GM23338 (cell line): ENCODE data around the gene THSD7A. TPM values are rescaled to one million over a fixed set of nuclear protein-coding genes. Genes with fewer than 3 reads are reported as not detected.

ENCODE experiments used
- ATAC-seq: fragments of 200-7000 bp; cut with Tn5 transposase; 3 replicates; pipeline ENCODE4 v1.9.1; 2020
- DNase-seq: peaks from one replicate; pipeline ENCODE4 v3.0.0-alpha.2; 2015; ENCODE audit warnings: low spot score
- H2AFZ ChIP-seq: fragments of 200-600 bp; sonication (generic); 2 replicates; pipeline ENCODE4 v1.8.0; 2016; ENCODE audit warnings: antibody characterized with exemption, mild to moderate bottlenecking, moderate library complexity
- H3F3A ChIP-seq: fragments of 200-600 bp; sonication (generic); replicated peaks from 2 replicates; pipeline ENCODE4 v1.8.0; 2017; ENCODE audit warnings: antibody characterized with exemption, mixed run types, low read depth
- H3K27ac ChIP-seq: fragments of 200-600 bp; sonication (generic); 2 replicates; pipeline ENCODE4 v1.6.1; 2016; ENCODE audit warnings: low read depth
- H3K27me3 ChIP-seq: fragments of 200-600 bp; sonication (generic); 2 replicates; pipeline ENCODE4 v1.8.0; 2016; ENCODE audit warnings: mild to moderate bottlenecking, mixed run types, moderate library complexity; ENCODE audit not compliant: insufficient read depth
- H3K36me3 ChIP-seq: fragments of 200-600 bp; sonication (generic); 2 replicates; pipeline ENCODE4 v1.8.0; 2016; ENCODE audit warnings: mild to moderate bottlenecking; ENCODE audit not compliant: insufficient read depth
- H3K4me1 ChIP-seq: fragments of 200-600 bp; sonication (generic); 2 replicates; pipeline ENCODE4 v1.8.0; 2016; ENCODE audit warnings: mild to moderate bottlenecking, moderate library complexity; ENCODE audit not compliant: insufficient read depth
- H3K4me2 ChIP-seq: fragments of 200-600 bp; sonication (generic); 2 replicates; pipeline ENCODE4 v1.7.1; 2017; ENCODE audit warnings: mixed run types
- H3K4me3 ChIP-seq: fragments of 200-600 bp; sonication (generic); 2 replicates; pipeline ENCODE4 v1.6.1; 2016; ENCODE audit warnings: mixed run types
- H3K79me2 ChIP-seq: fragments of 200-600 bp; sonication (generic); replicated peaks from 2 replicates; pipeline ENCODE4 v1.8.0; 2017; ENCODE audit warnings: mild to moderate bottlenecking; ENCODE audit not compliant: insufficient read depth
- H3K9me2 ChIP-seq: fragments of 200-600 bp; sonication (generic); 2 replicates; pipeline ENCODE4 v1.8.0; 2017; ENCODE audit not compliant: insufficient read depth
- H4K20me1 ChIP-seq: fragments of 200-600 bp; sonication (generic); replicated peaks from 2 replicates; pipeline ENCODE4 v1.8.0; 2017; ENCODE audit warnings: mild to moderate bottlenecking; ENCODE audit not compliant: insufficient read depth
- H3K27ac Mint-ChIP-seq: 2 replicates; pipeline ENCODE4 v1.8.0; 2020; ENCODE audit warnings: inconsistent platforms, mild to moderate bottlenecking, moderate library complexity, mixed read lengths
- H3K27me3 Mint-ChIP-seq: 3 replicates; pipeline ENCODE4 v1.8.0; 2022; ENCODE audit warnings: low read depth, mild to moderate bottlenecking, moderate library complexity, mixed read lengths, inconsistent platforms; ENCODE audit not compliant: insufficient read depth, poor library complexity
- H3K36me3 Mint-ChIP-seq: 3 replicates; pipeline ENCODE4 v1.8.0; 2021; ENCODE audit warnings: low read depth, mild to moderate bottlenecking, inconsistent platforms, moderate library complexity, mixed read lengths
- H3K4me1 Mint-ChIP-seq: 3 replicates; pipeline ENCODE4 v1.8.0; 2020; ENCODE audit warnings: mild to moderate bottlenecking, inconsistent platforms, mixed read lengths
- H3K4me3 Mint-ChIP-seq: 3 replicates; pipeline ENCODE4 v1.8.0; 2021; ENCODE audit warnings: moderate library complexity, mild to moderate bottlenecking, inconsistent platforms, mixed read lengths
- H3K9me3 Mint-ChIP-seq: 3 replicates; pipeline ENCODE4 v1.8.0; 2020; ENCODE audit warnings: moderate library complexity, mild to moderate bottlenecking, inconsistent platforms, mixed read lengths
- EZH2 ChIP-seq: fragments of 200-600 bp; sonication (generic); IDR thresholded peaks from one replicate; pipeline ENCODE4 v1.8.0; 2017; ENCODE audit warnings: antibody characterized with exemption, mild to moderate bottlenecking, low read depth; ENCODE audit not compliant: unreplicated experiment
- EZH2phosphoT487 ChIP-seq: fragments of 200-600 bp; sonication (generic); IDR thresholded peaks from one replicate; pipeline ENCODE4 v1.8.1; 2018; ENCODE audit warnings: antibody characterized with exemption; ENCODE audit not compliant: unreplicated experiment
- JUNB ChIP-seq: IDR thresholded peaks from one replicate; pipeline ENCODE4 v1.6.1; 2016; ENCODE audit warnings: antibody characterized with exemption; ENCODE audit not compliant: unreplicated experiment
- POLR2AphosphoS5 ChIP-seq: IDR thresholded peaks from 2 replicates; pipeline ENCODE4 v1.6.1; 2016; ENCODE audit warnings: antibody characterized with exemption, low read depth
- STAT1 ChIP-seq: IDR thresholded peaks from one replicate; pipeline ENCODE4 v1.6.1; 2016; ENCODE audit warnings: antibody characterized with exemption; ENCODE audit not compliant: unreplicated experiment
- ZNF114 ChIP-seq: fragments of 250-450 bp; sonication (Bioruptor Pico); IDR thresholded peaks from 2 replicates; pipeline ENCODE4 v1.5.0; 2020; ENCODE audit warnings: mild to moderate bottlenecking, moderate library complexity
- polyA plus RNA-seq: library from polyadenylated mRNA; unstranded; fragments of >200 nt; fragmentation: Nextera tagmentation; extraction: Ambion mirVana; gene quantifications from 2 replicates; pipeline ENCODE4 v1.2.1, GENCODE V29; 2016
- total RNA-seq: library from RNA; depleted of rRNA; stranded (reverse); fragments of >200 nt; shearing (Covaris generic); gene quantifications from 2 replicates; pipeline ENCODE4 v1.2.3, GENCODE V29; 2014
- TF ChIP-seq, protein P1 (sequence below), 2 experiments: fragments of 200-600 bp in 1 of 2; sonication (generic) in 1 of 2; conservative IDR thresholded peaks; 2 replicates each; pipeline versions ENCODE4 v1.5.1 to v1.6.1; 2016 to 2017; ENCODE audit warnings: antibody characterized with exemption in 2 of 2, low read depth in 2 of 2, mild to moderate bottlenecking in 2 of 2, moderate library complexity in 1 of 2
- TF ChIP-seq, protein P2 (sequence below): fragments of 250-450 bp; sonication (Bioruptor Pico); IDR thresholded peaks from 2 replicates; pipeline ENCODE4 v1.5.0; 2020; ENCODE audit warnings: mild to moderate bottlenecking, moderate library complexity
- TF ChIP-seq, protein P3 (sequence below): IDR thresholded peaks from 2 replicates; pipeline ENCODE4 v1.6.1; 2016; ENCODE audit warnings: antibody characterized with exemption

The THSD7A gene
- total and polyA plus RNA-seq, 2 experiments from 2014 or later, result 1.3 to 2.1 TPM

DNA sequence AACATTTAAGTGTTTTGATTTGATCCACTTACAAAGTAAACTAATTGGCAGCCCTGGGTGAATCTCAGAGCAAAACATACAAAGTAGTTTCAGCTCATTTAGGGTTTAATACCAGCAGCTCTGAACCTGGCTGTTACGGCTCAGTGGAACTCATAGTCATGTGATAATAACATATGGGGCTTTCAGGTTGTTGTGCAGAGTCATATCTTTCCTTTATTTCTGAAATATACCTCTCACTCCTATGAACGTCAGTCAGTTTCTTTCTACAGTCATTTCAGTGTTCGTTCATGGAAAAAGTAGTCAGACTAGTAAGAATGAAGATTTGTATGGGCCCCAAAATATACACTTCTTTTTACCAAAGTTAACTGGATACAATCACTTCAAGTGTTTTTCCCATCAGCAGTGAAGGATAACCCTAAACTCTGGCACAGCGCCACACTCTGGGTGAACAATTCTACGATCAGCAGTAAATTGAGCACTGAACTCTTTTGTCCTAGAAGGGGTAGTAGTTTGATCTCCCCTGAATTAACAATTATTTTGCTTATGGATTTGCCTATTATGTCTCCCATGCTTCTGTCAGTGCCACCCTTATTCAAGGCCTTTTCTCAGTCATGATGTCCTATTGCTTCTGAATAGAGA is 218.6 kb downstream of the THSD7A start:
- DNase-seq (peak; percentile 42), ATAC-seq (peak; percentile 76)
- no peaks in the 10 kb centered on the region for H3K27me3 ChIP-seq
- H3K9me2 ChIP-seq, result no peaks in the 10 kb centered on the region
- Mint-ChIP-seq H3K36me3 (no peaks in the 10 kb centered on the region), H3K4me1 (peaks cover 36% of the 10 kb centered on the region), H3K4me3 (no peak overlapping the region), H3K9me3 (no peaks in the 10 kb centered on the region), H3K27me3 (no peaks in the 10 kb centered on the region), H3K27ac (peak overlapping the region; percentile 27; the same call in 1 of the 2 replicates)
- no peak for TF ChIP-seq EZH2
- TF ChIP-seq, protein P1, sequence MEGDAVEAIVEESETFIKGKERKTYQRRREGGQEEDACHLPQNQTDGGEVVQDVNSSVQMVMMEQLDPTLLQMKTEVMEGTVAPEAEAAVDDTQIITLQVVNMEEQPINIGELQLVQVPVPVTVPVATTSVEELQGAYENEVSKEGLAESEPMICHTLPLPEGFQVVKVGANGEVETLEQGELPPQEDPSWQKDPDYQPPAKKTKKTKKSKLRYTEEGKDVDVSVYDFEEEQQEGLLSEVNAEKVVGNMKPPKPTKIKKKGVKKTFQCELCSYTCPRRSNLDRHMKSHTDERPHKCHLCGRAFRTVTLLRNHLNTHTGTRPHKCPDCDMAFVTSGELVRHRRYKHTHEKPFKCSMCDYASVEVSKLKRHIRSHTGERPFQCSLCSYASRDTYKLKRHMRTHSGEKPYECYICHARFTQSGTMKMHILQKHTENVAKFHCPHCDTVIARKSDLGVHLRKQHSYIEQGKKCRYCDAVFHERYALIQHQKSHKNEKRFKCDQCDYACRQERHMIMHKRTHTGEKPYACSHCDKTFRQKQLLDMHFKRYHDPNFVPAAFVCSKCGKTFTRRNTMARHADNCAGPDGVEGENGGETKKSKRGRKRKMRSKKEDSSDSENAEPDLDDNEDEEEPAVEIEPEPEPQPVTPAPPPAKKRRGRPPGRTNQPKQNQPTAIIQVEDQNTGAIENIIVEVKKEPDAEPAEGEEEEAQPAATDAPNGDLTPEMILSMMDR (conservative IDR thresholded peaks at IDR 0.05; ENCODE audit: low read depth in 2 of 2), result peak; percentile 60 to 67
- no peaks in the 10 kb centered on the region for H3K79me2 ChIP-seq
- no peaks in the 10 kb centered on the region for H4K20me1 ChIP-seq
- H3K27ac ChIP-seq, result no peak overlapping the region
- no peaks in the 10 kb centered on the region for H3K36me3 ChIP-seq
- H3K4me1 ChIP-seq, result peaks cover 18% of the 10 kb centered on the region
- H3F3A ChIP-seq, result no peaks in the 10 kb centered on the region
- H3K4me2 ChIP-seq, result peak overlapping the region; percentile 12; the same call in 1 of the 2 replicates
- H2AFZ ChIP-seq, result no peak overlapping the region; the same call in 1 of the 2 replicates
- no peak overlapping the region for H3K4me3 ChIP-seq

DNA sequence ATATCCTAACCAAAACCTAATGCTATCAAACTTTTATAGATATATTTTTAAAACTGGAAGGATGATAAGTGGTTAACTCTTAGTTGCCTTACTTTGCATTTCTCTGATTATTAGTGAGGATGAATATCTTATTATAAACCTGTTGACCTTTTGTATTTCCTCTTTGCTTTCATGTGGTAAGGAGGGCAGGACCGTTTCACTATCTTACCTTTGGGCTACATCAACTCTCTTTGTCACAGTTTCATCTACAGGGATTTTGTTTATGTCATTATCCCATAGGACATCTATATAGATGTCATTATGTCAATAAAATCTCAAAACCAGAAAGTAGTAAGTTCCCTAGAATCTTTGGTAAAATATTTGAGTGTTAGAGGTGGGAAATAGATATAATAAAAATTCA is 219.3 kb downstream of the THSD7A start:
- DNase-seq, result no peak
- H3K27ac Mint-ChIP-seq, result no peak overlapping the region
- no peaks in the 10 kb centered on the region for H3K27me3 Mint-ChIP-seq
- TF ChIP-seq STAT1, result no peak
- TF ChIP-seq ZNF114, result no peak
- no peak for TF ChIP-seq POLR2AphosphoS5
- TF ChIP-seq, protein P2, sequence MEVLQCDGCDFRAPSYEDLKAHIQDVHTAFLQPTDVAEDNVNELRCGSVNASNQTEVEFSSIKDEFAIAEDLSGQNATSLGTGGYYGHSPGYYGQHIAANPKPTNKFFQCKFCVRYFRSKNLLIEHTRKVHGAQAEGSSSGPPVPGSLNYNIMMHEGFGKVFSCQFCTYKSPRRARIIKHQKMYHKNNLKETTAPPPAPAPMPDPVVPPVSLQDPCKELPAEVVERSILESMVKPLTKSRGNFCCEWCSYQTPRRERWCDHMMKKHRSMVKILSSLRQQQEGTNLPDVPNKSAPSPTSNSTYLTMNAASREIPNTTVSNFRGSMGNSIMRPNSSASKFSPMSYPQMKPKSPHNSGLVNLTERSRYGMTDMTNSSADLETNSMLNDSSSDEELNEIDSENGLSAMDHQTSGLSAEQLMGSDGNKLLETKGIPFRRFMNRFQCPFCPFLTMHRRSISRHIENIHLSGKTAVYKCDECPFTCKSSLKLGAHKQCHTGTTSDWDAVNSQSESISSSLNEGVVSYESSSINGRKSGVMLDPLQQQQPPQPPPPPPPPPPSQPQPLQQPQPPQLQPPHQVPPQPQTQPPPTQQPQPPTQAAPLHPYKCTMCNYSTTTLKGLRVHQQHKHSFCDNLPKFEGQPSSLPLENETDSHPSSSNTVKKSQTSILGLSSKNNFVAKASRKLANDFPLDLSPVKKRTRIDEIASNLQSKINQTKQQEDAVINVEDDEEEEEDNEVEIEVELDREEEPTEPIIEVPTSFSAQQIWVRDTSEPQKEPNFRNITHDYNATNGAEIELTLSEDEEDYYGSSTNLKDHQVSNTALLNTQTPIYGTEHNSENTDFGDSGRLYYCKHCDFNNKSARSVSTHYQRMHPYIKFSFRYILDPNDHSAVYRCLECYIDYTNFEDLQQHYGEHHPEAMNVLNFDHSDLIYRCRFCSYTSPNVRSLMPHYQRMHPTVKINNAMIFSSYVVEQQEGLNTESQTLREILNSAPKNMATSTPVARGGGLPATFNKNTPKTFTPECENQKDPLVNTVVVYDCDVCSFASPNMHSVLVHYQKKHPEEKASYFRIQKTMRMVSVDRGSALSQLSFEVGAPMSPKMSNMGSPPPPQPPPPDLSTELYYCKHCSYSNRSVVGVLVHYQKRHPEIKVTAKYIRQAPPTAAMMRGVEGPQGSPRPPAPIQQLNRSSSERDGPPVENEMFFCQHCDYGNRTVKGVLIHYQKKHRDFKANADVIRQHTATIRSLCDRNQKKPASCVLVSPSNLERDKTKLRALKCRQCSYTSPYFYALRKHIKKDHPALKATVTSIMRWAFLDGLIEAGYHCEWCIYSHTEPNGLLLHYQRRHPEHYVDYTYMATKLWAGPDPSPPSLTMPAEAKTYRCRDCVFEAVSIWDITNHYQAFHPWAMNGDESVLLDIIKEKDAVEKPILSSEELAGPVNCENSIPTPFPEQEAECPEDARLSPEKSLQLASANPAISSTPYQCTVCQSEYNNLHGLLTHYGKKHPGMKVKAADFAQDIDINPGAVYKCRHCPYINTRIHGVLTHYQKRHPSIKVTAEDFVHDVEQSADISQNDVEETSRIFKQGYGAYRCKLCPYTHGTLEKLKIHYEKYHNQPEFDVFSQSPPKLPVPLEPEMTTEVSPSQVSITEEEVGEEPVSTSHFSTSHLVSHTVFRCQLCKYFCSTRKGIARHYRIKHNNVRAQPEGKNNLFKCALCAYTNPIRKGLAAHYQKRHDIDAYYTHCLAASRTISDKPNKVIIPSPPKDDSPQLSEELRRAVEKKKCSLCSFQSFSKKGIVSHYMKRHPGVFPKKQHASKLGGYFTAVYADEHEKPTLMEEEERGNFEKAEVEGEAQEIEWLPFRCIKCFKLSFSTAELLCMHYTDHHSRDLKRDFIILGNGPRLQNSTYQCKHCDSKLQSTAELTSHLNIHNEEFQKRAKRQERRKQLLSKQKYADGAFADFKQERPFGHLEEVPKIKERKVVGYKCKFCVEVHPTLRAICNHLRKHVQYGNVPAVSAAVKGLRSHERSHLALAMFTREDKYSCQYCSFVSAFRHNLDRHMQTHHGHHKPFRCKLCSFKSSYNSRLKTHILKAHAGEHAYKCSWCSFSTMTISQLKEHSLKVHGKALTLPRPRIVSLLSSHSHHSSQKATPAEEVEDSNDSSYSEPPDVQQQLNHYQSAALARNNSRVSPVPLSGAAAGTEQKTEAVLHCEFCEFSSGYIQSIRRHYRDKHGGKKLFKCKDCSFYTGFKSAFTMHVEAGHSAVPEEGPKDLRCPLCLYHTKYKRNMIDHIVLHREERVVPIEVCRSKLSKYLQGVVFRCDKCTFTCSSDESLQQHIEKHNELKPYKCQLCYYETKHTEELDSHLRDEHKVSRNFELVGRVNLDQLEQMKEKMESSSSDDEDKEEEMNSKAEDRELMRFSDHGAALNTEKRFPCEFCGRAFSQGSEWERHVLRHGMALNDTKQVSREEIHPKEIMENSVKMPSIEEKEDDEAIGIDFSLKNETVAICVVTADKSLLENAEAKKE, result no peak
- no peak for TF ChIP-seq EZH2phosphoT487
- TF ChIP-seq, protein P3, sequence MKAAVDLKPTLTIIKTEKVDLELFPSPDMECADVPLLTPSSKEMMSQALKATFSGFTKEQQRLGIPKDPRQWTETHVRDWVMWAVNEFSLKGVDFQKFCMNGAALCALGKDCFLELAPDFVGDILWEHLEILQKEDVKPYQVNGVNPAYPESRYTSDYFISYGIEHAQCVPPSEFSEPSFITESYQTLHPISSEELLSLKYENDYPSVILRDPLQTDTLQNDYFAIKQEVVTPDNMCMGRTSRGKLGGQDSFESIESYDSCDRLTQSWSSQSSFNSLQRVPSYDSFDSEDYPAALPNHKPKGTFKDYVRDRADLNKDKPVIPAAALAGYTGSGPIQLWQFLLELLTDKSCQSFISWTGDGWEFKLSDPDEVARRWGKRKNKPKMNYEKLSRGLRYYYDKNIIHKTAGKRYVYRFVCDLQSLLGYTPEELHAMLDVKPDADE, result no peak
- TF ChIP-seq JUNB, result no peak

More for the DNA sequence above, 219.3 kb downstream of the THSD7A start:
- Histone ChIP-seq H3K27ac (no peak overlapping the region), H3K9me2 (no peaks in the 10 kb centered on the region), H3F3A (no peaks in the 10 kb centered on the region), H3K36me3 (no peaks in the 10 kb centered on the region), H3K4me3 (no peak overlapping the region), H2AFZ (no peak overlapping the region), H3K4me2 (no peak overlapping the region), H3K4me1 (peaks cover 18% of the 10 kb centered on the region), H4K20me1 (no peaks in the 10 kb centered on the region), H3K27me3 (no peaks in the 10 kb centered on the region), H3K79me2 (no peaks in the 10 kb centered on the region)
- Mint-ChIP-seq H3K9me3 (no peaks in the 10 kb centered on the region), H3K4me3 (no peak overlapping the region), H3K4me1 (peaks cover 36% of the 10 kb centered on the region), H3K36me3 (no peaks in the 10 kb centered on the region)
- no peak for ATAC-seq
